Neural cell (in vitro differentiated cells): Measurements from ENCODE around the gene CYTH3. TPM values are rescaled to one million over a fixed set of nuclear protein-coding genes. Genes with fewer than 3 reads are reported as not detected.

Source experiments
- H2AFZ ChIP-seq: fragments of 200-600, 300-800 bp; sonication (generic), shearing (Covaris generic); 2 replicates; pipeline ENCODE4 v1.6.0; 2014; ENCODE audit warnings: low read depth, mild to moderate bottlenecking, antibody characterized with exemption, low read length, moderate library complexity
- H3F3A ChIP-seq: fragments of 200-600 bp; shearing (Covaris generic); 2 replicates; pipeline ENCODE4 v1.6.1; 2016; ENCODE audit warnings: mild to moderate bottlenecking, moderate library complexity, mixed read lengths, antibody characterized with exemption, low read length; ENCODE audit not compliant: insufficient read depth, poor library complexity, severe bottlenecking
- H3K27ac ChIP-seq: fragments of 200-600, 300-800 bp; sonication (generic), shearing (Covaris generic); 2 replicates; pipeline ENCODE4 v1.5.1; 2014; ENCODE audit warnings: mild to moderate bottlenecking, low read length, moderate library complexity
- H3K27me3 ChIP-seq: fragments of 300-800, 200-600 bp; sonication (generic), shearing (Covaris generic); 2 replicates; pipeline ENCODE4 v1.6.0; 2014; ENCODE audit warnings: mild to moderate bottlenecking, low read depth, low read length, moderate library complexity; ENCODE audit not compliant: insufficient read depth
- H3K36me3 ChIP-seq: fragments of 300-800, 200-600 bp; sonication (generic), shearing (Covaris generic); 2 replicates; pipeline ENCODE4 v1.5.1; 2014; ENCODE audit warnings: mild to moderate bottlenecking, antibody characterized with exemption, low read length, moderate library complexity; ENCODE audit not compliant: insufficient read depth
- H3K4me2 ChIP-seq: fragments of 300-800, 200-600 bp; sonication (generic), shearing (Covaris generic); 2 replicates; pipeline ENCODE4 v1.6.0; 2014; ENCODE audit warnings: mild to moderate bottlenecking, low read length
- H3K4me3 ChIP-seq: fragments of 300-800, 200-600 bp; sonication (generic), shearing (Covaris generic); 2 replicates; pipeline ENCODE4 v1.5.1; 2014; ENCODE audit warnings: mild to moderate bottlenecking, low read length, moderate library complexity
- H3K79me2 ChIP-seq: fragments of 200-600 bp; shearing (Covaris generic); replicated peaks from 2 replicates; pipeline ENCODE4 v1.6.0; 2014; ENCODE audit warnings: mild to moderate bottlenecking, low read length, moderate library complexity; ENCODE audit not compliant: insufficient read depth
- H3K9ac ChIP-seq: fragments of 300-800, 200-600 bp; sonication (generic), shearing (Covaris generic); 2 replicates; pipeline ENCODE4 v1.6.1; 2016; ENCODE audit warnings: mild to moderate bottlenecking, low read length, mixed read lengths
- H3K9me2 ChIP-seq: fragments of 200-600 bp; shearing (Covaris generic); 2 replicates; pipeline ENCODE4 v1.6.1; 2016; ENCODE audit warnings: mild to moderate bottlenecking, low read length, mixed read lengths; ENCODE audit not compliant: insufficient read depth
- H3K9me3 ChIP-seq: fragments of 200-600, 300-800 bp; sonication (generic), shearing (Covaris generic); 2 replicates; pipeline ENCODE4 v1.6.1; 2016; ENCODE audit warnings: mild to moderate bottlenecking, mixed run types, low read length, moderate library complexity, mixed read lengths
- H4K20me1 ChIP-seq: fragments of 200-600 bp; shearing (Covaris generic); 2 replicates; pipeline ENCODE4 v1.6.1; 2016; ENCODE audit warnings: mild to moderate bottlenecking, mixed run types; ENCODE audit not compliant: insufficient read depth
- EP300 ChIP-seq: fragments of 450-650 bp; conservative IDR thresholded peaks from 2 replicates; pipeline ENCODE4 v1.6.1; 2014; ENCODE audit warnings: antibody characterized with exemption, mild to moderate bottlenecking, moderate library complexity; ENCODE audit not compliant: poor library complexity, severe bottlenecking
- EZH2 ChIP-seq: fragments of 200-600, 300-800 bp; shearing (Covaris generic), sonication (generic); IDR thresholded peaks from 2 replicates; pipeline ENCODE4 v1.6.1; 2014; ENCODE audit warnings: antibody characterized with exemption, low read length, borderline replicate concordance, mild to moderate bottlenecking; ENCODE audit not compliant: insufficient read depth, poor library complexity, severe bottlenecking
- MXI1 ChIP-seq: fragments of 450-650 bp; conservative IDR thresholded peaks from 2 replicates; pipeline ENCODE4 v1.6.1; 2014; ENCODE audit warnings: antibody characterized with exemption, mild to moderate bottlenecking; ENCODE audit not compliant: poor library complexity, severe bottlenecking
- RAD21 ChIP-seq: fragments of 450-650 bp; conservative IDR thresholded peaks from 2 replicates; pipeline ENCODE4 v1.6.1; 2014; ENCODE audit warnings: antibody characterized with exemption, mild to moderate bottlenecking, moderate library complexity
- SMC3 ChIP-seq: fragments of 450-650 bp; conservative IDR thresholded peaks from 2 replicates; pipeline ENCODE4 v1.6.1; 2014; ENCODE audit warnings: antibody characterized with exemption, mild to moderate bottlenecking, moderate library complexity; ENCODE audit not compliant: poor library complexity
- TAF1 ChIP-seq: IDR thresholded peaks from 2 replicates; pipeline ENCODE4 v1.6.1; 2012; ENCODE audit warnings: low read depth
- polyA plus RNA-seq: library from polyadenylated mRNA; depleted of rRNA; stranded (reverse); fragments of >200 nt; gene quantifications from 2 replicates; pipeline ENCODE4 v1.2.3, GENCODE V29; 2014
- TF ChIP-seq, protein P1 (sequence below): fragments of 450-650 bp; IDR thresholded peaks from 2 replicates; pipeline ENCODE4 v1.5.1; 2014; ENCODE audit warnings: antibody characterized with exemption, mild to moderate bottlenecking, moderate library complexity; ENCODE audit not compliant: poor library complexity, severe bottlenecking
- TF ChIP-seq, protein P2 (sequence below): IDR thresholded peaks from 2 replicates; pipeline ENCODE4 v1.6.1; 2012; ENCODE audit warnings: borderline replicate concordance

The CYTH3 gene
- polyA plus RNA-seq, 1 donor from 2014 or later, result 33.9 TPM

DNA sequence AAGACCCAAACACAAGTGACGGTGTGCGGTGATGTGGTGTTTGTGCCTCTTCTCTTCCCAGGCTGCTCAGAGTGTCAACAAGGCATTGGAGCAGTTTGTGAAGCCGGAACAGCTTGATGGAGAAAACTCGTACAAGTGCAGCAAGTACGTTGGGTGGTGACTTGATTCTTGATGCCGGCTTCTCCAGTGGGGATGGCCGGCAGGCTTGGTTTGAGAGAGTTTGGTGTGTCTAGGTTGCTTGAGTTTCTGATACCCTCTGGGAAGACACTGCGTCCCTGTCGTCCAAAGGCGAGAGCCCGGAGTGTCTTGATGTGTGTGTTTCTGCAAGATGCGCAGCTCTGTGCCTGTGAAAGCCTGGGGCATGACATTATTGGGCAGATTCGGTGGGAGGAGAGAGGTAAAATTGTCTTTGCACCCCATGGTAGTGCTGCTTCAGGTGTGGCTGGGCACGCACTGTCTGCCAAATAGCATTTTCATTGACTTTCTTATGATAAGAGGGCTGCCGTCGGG is 129.5 kb downstream of the CYTH3 start:
- H4K20me1 ChIP-seq, result no peaks in the 10 kb centered on the region
- H3K27me3 ChIP-seq, result no peaks in the 10 kb centered on the region
- H3K9me2 ChIP-seq, result no peaks in the 10 kb centered on the region
- TF ChIP-seq, protein P1, sequence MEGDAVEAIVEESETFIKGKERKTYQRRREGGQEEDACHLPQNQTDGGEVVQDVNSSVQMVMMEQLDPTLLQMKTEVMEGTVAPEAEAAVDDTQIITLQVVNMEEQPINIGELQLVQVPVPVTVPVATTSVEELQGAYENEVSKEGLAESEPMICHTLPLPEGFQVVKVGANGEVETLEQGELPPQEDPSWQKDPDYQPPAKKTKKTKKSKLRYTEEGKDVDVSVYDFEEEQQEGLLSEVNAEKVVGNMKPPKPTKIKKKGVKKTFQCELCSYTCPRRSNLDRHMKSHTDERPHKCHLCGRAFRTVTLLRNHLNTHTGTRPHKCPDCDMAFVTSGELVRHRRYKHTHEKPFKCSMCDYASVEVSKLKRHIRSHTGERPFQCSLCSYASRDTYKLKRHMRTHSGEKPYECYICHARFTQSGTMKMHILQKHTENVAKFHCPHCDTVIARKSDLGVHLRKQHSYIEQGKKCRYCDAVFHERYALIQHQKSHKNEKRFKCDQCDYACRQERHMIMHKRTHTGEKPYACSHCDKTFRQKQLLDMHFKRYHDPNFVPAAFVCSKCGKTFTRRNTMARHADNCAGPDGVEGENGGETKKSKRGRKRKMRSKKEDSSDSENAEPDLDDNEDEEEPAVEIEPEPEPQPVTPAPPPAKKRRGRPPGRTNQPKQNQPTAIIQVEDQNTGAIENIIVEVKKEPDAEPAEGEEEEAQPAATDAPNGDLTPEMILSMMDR, result no peak
- no peak for TF ChIP-seq EZH2
- no peak overlapping the region for H3K9ac ChIP-seq
- no peaks in the 10 kb centered on the region for H3K9me3 ChIP-seq
- H3K36me3 ChIP-seq, result peaks cover 4% of the 10 kb centered on the region
- H2AFZ ChIP-seq, result no peak overlapping the region
- no peak overlapping the region for H3K4me2 ChIP-seq
- H3K79me2 ChIP-seq, result no peaks in the 10 kb centered on the region
- no peaks in the 10 kb centered on the region for H3F3A ChIP-seq
- no peak overlapping the region for H3K27ac ChIP-seq
- no peak overlapping the region for H3K4me3 ChIP-seq

DNA sequence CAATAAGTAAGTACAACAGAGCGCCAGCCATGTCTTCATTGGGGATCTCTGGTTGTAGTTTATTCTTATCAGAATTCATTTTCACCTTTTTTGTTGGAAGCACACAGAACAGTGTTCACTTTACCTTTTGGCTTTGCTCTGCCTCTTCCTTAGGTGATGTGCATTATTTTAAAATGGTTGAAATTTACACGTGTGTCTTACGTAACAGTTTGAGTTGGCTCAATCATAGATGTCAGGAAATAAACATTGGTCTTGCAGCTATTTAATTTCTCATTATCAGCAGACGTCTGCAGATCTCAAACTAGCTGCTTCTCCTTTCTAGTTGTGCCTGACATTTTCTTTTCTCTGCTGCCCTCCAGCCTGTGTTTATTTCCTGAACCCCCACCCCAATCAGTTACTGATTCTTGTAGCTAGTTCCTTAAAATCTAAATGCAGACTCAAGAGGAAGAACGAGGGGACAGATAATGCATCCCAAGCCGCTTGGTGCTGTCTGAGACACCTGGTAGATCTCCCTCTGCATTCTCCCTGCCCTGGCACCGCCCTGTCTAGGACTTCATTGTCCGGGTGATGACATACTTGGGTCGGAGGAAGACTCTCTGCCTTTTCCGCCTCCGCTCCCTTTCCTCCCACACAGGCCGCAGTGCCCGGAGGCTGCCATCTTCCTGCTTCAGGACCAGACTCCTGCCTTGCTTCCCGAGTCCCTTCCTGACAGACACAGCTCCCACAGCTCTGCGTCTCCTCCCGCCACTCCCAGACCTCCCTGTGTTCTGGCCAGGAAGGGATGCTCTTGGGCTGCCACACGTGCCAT is 133.0 kb downstream of the CYTH3 start:
- Histone ChIP-seq H3K79me2 (no peaks in the 10 kb centered on the region), H3K9me2 (no peaks in the 10 kb centered on the region), H2AFZ (no peak overlapping the region), H3K27ac (no peak overlapping the region), H3K4me2 (no peak overlapping the region), H3F3A (no peaks in the 10 kb centered on the region), H3K36me3 (peaks cover 4% of the 10 kb centered on the region), H3K4me3 (no peak overlapping the region), H3K9me3 (no peaks in the 10 kb centered on the region), H3K27me3 (no peaks in the 10 kb centered on the region), H3K9ac (no peak overlapping the region), H4K20me1 (no peaks in the 10 kb centered on the region)
- TF ChIP-seq TAF1, result no peak

DNA sequence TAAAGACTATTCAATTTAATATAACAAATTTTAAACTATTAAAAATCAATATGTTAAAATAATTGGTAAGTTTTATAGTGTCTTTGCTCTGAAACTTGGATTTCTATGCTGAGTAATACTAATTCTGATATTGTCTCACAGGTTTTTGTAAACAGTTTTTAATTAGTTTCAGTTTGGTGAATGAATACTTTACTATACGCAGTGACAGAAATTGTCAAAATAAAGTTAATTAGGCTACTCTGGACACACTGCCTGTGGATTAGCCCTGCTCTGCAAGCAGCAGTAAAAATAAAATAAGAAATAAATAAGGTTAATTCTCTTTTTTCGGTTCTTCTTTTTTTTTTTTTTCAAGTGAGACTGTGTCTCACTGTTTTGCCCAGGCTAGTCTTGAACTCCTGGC is 135.9 kb downstream of the CYTH3 start:
- Histone ChIP-seq H3K27me3 (no peaks in the 10 kb centered on the region), H3K27ac (no peak overlapping the region), H3K4me2 (no peak overlapping the region), H3K9ac (no peak overlapping the region), H3K9me2 (no peaks in the 10 kb centered on the region), H3K36me3 (no peaks in the 10 kb centered on the region), H3K9me3 (no peaks in the 10 kb centered on the region), H3K4me3 (no peak overlapping the region), H3K79me2 (no peaks in the 10 kb centered on the region), H2AFZ (no peak overlapping the region), H3F3A (no peaks in the 10 kb centered on the region), H4K20me1 (no peaks in the 10 kb centered on the region)
- TF ChIP-seq MXI1, result no peak
- TF ChIP-seq SMC3, result no peak
- TF ChIP-seq EZH2, result no peak
- TF ChIP-seq, protein P2, sequence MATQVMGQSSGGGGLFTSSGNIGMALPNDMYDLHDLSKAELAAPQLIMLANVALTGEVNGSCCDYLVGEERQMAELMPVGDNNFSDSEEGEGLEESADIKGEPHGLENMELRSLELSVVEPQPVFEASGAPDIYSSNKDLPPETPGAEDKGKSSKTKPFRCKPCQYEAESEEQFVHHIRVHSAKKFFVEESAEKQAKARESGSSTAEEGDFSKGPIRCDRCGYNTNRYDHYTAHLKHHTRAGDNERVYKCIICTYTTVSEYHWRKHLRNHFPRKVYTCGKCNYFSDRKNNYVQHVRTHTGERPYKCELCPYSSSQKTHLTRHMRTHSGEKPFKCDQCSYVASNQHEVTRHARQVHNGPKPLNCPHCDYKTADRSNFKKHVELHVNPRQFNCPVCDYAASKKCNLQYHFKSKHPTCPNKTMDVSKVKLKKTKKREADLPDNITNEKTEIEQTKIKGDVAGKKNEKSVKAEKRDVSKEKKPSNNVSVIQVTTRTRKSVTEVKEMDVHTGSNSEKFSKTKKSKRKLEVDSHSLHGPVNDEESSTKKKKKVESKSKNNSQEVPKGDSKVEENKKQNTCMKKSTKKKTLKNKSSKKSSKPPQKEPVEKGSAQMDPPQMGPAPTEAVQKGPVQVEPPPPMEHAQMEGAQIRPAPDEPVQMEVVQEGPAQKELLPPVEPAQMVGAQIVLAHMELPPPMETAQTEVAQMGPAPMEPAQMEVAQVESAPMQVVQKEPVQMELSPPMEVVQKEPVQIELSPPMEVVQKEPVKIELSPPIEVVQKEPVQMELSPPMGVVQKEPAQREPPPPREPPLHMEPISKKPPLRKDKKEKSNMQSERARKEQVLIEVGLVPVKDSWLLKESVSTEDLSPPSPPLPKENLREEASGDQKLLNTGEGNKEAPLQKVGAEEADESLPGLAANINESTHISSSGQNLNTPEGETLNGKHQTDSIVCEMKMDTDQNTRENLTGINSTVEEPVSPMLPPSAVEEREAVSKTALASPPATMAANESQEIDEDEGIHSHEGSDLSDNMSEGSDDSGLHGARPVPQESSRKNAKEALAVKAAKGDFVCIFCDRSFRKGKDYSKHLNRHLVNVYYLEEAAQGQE, result no peak
- TF ChIP-seq EP300, result no peak
- no peak for TF ChIP-seq RAD21
- no peak for TF ChIP-seq TAF1
